IMR-90 (cell line): ENCODE results near the gene ASB13. TPM values are rescaled to one million over a fixed set of nuclear protein-coding genes. Genes with fewer than 3 reads are reported as not detected.

ENCODE experiments used
- ATAC-seq: fragments of 200-7000 bp; cut with Tn5 transposase; 2 replicates; pipeline ENCODE4 v1.9.1; 2020; ENCODE audit warnings: low read depth, mild to moderate bottlenecking, moderate library complexity
- BruUV-seq: library from RNA; stranded (reverse); fragments of 400-500 nt; replicated peaks from 2 replicates; lab custom pipeline; 2021; lab: Mats Ljungman, UMichigan
- CTCF ChIA-PET: fragments of 300-600 bp; formaldehyde crosslinking; extraction: SDS; loops from one replicate; lab custom pipeline; 2021; ENCODE audit warnings: antibody characterized with exemption; lab: Yijun Ruan, JAX
- POLR2A ChIA-PET: fragments of 300-600 bp; sonication (Branson Sonifier 250); formaldehyde crosslinking; loops from one replicate; lab custom pipeline; 2022; ENCODE audit warnings: antibody characterized with exemption; ENCODE audit not compliant: unreplicated experiment; lab: Charles Lee
- DNase-seq: peaks from one replicate; pipeline ENCODE4 v3.0.0; 2013
- H2AFZ ChIP-seq: replicated peaks from 2 replicates; pipeline ENCODE3; 2013; ENCODE audit warnings: low read length, mild to moderate bottlenecking; ENCODE audit not compliant: poor library complexity
- H2AK5ac ChIP-seq: 2 replicates; pipeline ENCODE4 v1.6.1; 2013; ENCODE audit warnings: low read depth, low read length, inconsistent platforms
- H2AK9ac ChIP-seq: replicated peaks from 2 replicates; pipeline ENCODE3; 2013; ENCODE audit warnings: mild to moderate bottlenecking, low read depth, low read length, moderate library complexity; ENCODE audit not compliant: poor library complexity
- H2BK120ac ChIP-seq: 2 replicates; pipeline ENCODE4 v1.6.1; 2013; ENCODE audit warnings: low read depth, low read length, inconsistent platforms
- H2BK15ac ChIP-seq: 3 replicates; pipeline ENCODE4 v1.6.1; 2013; ENCODE audit warnings: low read depth, low read length, inconsistent platforms
- H2BK20ac ChIP-seq: 2 replicates; pipeline ENCODE4 v1.6.1; 2013; ENCODE audit warnings: low read depth, mild to moderate bottlenecking, inconsistent platforms, low read length, moderate library complexity
- H2BK5ac ChIP-seq: 2 replicates; pipeline ENCODE4 v1.6.1; 2013; ENCODE audit warnings: mild to moderate bottlenecking, low read depth, low read length, inconsistent platforms; ENCODE audit not compliant: poor library complexity, severe bottlenecking
- H3K14ac ChIP-seq: replicated peaks from 2 replicates; pipeline ENCODE4 v1.6.1; 2013; ENCODE audit warnings: low read depth, low read length, inconsistent platforms
- H3K18ac ChIP-seq: 2 replicates; pipeline ENCODE4 v1.6.1; 2013; ENCODE audit warnings: low read depth, low read length, control low read depth
- H3K23ac ChIP-seq: 2 replicates; pipeline ENCODE4 v1.6.1; 2013; ENCODE audit warnings: low read depth, low read length, inconsistent platforms
- H3K27ac ChIP-seq: 2 replicates; pipeline ENCODE4 v1.5.1; 2013; ENCODE audit warnings: mild to moderate bottlenecking, control low read depth, low read length; ENCODE audit not compliant: insufficient read depth
- H3K27me3 ChIP-seq: 2 replicates; pipeline ENCODE4 v1.6.1; 2013; ENCODE audit warnings: low read length; ENCODE audit not compliant: control insufficient read depth, insufficient read depth
- H3K36me3 ChIP-seq: 2 replicates; pipeline ENCODE4 v1.6.1; 2013; ENCODE audit warnings: low read length, mixed read lengths; ENCODE audit not compliant: control insufficient read depth, insufficient read depth
- H3K4ac ChIP-seq: 2 replicates; pipeline ENCODE4 v1.6.1; 2013; ENCODE audit warnings: low read depth, low read length, inconsistent platforms
- H3K4me1 ChIP-seq: 2 replicates; pipeline ENCODE4 v1.6.1; 2013; ENCODE audit warnings: low read length, mixed read lengths; ENCODE audit not compliant: control insufficient read depth, insufficient read depth
- H3K4me2 ChIP-seq: 2 replicates; pipeline ENCODE4 v1.6.1; 2013; ENCODE audit warnings: low read depth, mild to moderate bottlenecking, control low read depth, low read length, moderate library complexity
- H3K4me3 ChIP-seq: 2 replicates; pipeline ENCODE4 v1.5.1; 2013; ENCODE audit warnings: low read depth, mild to moderate bottlenecking, control low read depth, low read length, moderate library complexity; ENCODE audit not compliant: insufficient read depth
- H3K56ac ChIP-seq: 2 replicates; pipeline ENCODE4 v1.6.1; 2013; ENCODE audit warnings: low read length, inconsistent platforms; ENCODE audit not compliant: insufficient read depth; ENCODE audit errors: extremely low read depth
- H3K79me1 ChIP-seq, 2 experiments: 2 replicates each; pipeline ENCODE4 v1.6.1; 2013; ENCODE audit warnings: low read length in 2 of 2, inconsistent platforms in 1 of 2, low read depth in 1 of 2
- H3K9ac ChIP-seq: 2 replicates; pipeline ENCODE4 v1.6.1; 2013; ENCODE audit warnings: low read depth, low read length, control low read depth
- H3K9me1 ChIP-seq: 2 replicates; pipeline ENCODE4 v1.6.1; 2013; ENCODE audit warnings: low read length, inconsistent platforms; ENCODE audit not compliant: insufficient read depth
- H3K9me3 ChIP-seq: 2 replicates; pipeline ENCODE4 v1.6.1; 2013; ENCODE audit warnings: low read length; ENCODE audit not compliant: control insufficient read depth, insufficient read depth
- H4K20me1 ChIP-seq: 2 replicates; pipeline ENCODE4 v1.6.1; 2013; ENCODE audit warnings: low read length, inconsistent platforms; ENCODE audit not compliant: insufficient read depth
- H4K5ac ChIP-seq: 2 replicates; pipeline ENCODE4 v1.6.1; 2013; ENCODE audit warnings: mild to moderate bottlenecking, low read depth, low read length, control low read depth
- H4K8ac ChIP-seq, 2 experiments: 2 replicates each; pipeline ENCODE4 v1.6.1; 2013; ENCODE audit warnings: low read depth in 2 of 2, low read length in 2 of 2, control low read depth in 1 of 2, inconsistent platforms in 1 of 2
- H4K91ac ChIP-seq: 2 replicates; pipeline ENCODE4 v1.6.1; 2013; ENCODE audit warnings: low read depth, low read length, inconsistent platforms; ENCODE audit not compliant: insufficient read depth
- BHLHE40 ChIP-seq: fragments of 150-350 bp; IDR thresholded peaks from 2 replicates; pipeline ENCODE4 v1.6.1; 2016; ENCODE audit warnings: mild to moderate bottlenecking, low read depth, low read length
- CEBPB ChIP-seq: IDR thresholded peaks from 2 replicates; pipeline ENCODE4 v1.6.1; 2012; ENCODE audit warnings: low read depth, low read length, improper control_type of control experiment
- ELK1 ChIP-seq: fragments of 150-350 bp; IDR thresholded peaks from 2 replicates; pipeline ENCODE4 v1.6.1; 2016; ENCODE audit warnings: low read depth, mild to moderate bottlenecking, low read length, moderate library complexity, borderline replicate concordance
- FOS ChIP-seq: fragments of 150-350 bp; IDR thresholded peaks from 2 replicates; pipeline ENCODE4 v1.6.1; 2016; ENCODE audit warnings: low read depth, low read length
- MAFK ChIP-seq: IDR thresholded peaks from 2 replicates; pipeline ENCODE4 v1.6.1; 2012; ENCODE audit warnings: low read depth, low read length, improper control_type of control experiment
- MAZ ChIP-seq: IDR thresholded peaks from 2 replicates; pipeline ENCODE4 v1.6.1; 2012; ENCODE audit warnings: low read depth, mild to moderate bottlenecking, low read length, improper control_type of control experiment, moderate library complexity, borderline replicate concordance
- MXI1 ChIP-seq: IDR thresholded peaks from 2 replicates; pipeline ENCODE4 v1.6.1; 2012; ENCODE audit warnings: low read depth, mild to moderate bottlenecking, low read length, moderate library complexity, borderline replicate concordance
- NFE2L2 ChIP-seq: fragments of 150-350 bp; IDR thresholded peaks from 2 replicates; pipeline ENCODE4 v1.6.1; 2016; ENCODE audit warnings: low read depth, mild to moderate bottlenecking, low read length
- RAD21 ChIP-seq: IDR thresholded peaks from 2 replicates; pipeline ENCODE4 v1.6.1; 2012; ENCODE audit warnings: low read length, improper control_type of control experiment
- RCOR1 ChIP-seq: IDR thresholded peaks from 2 replicates; pipeline ENCODE4 v1.6.1; 2012; ENCODE audit warnings: mild to moderate bottlenecking, low read length, improper control_type of control experiment; ENCODE audit not compliant: insufficient replicate concordance
- RFX5 ChIP-seq: IDR thresholded peaks from 2 replicates; pipeline ENCODE4 v1.8.0; 2012; ENCODE audit warnings: low read depth, mild to moderate bottlenecking, low read length, moderate library complexity
- WGBS, 2 experiments: methylation state at CpG; one replicate each; pipeline versions ENCODE4 v1.1.5 to v1.1.7; 2013; ENCODE audit warnings: missing lambda C conversion rate in 2 of 2; ENCODE audit not compliant: insufficient read length in 1 of 2; ENCODE audit errors: extremely low coverage in 2 of 2; 5-methylcytosine and 5-hydroxymethylcytosine counted together
- dilution Hi-C: fragments of 300-500 bp; cut with HindIII; formaldehyde crosslinking; loops from one replicate; pipeline ENCODE4 v1.14.3; 2018; ENCODE audit warnings: low sequenced_read_pairs; ENCODE audit not compliant: unreplicated experiment
- in situ Hi-C: fragments of 300-500 bp; cut with MboI; formaldehyde crosslinking; loops from 3 replicates; pipeline ENCODE4 v1.14.3; 2019; ENCODE audit warnings: low sequenced_read_pairs, inconsistent platforms, mixed read lengths
- intact Hi-C: fragments of 100-400 bp; cut with micrococcal nuclease; formaldehyde crosslinking; loops from 2 replicates; pipeline ENCODE4 v1.10.0; 2022
- polyA plus RNA-seq, 3 experiments: library from polyadenylated mRNA; depleted of rRNA; stranded (reverse); fragments of >200 nt; gene quantifications; 2 replicates each; pipeline ENCODE4 v1.2.3, GENCODE V29; 2012; ENCODE audit warnings: low replicate concordance in 1 of 3
- total RNA-seq: library from RNA; depleted of rRNA; stranded (reverse); fragments of >200 nt; gene quantifications from 2 replicates; pipeline ENCODE4 v1.2.3, GENCODE V29; 2012

Gene ASB13
- total and polyA plus RNA-seq, 2 of the 4 experiments (the other 2 are of a cell fraction): 4.6 to 6.3 TPM

DNA sequence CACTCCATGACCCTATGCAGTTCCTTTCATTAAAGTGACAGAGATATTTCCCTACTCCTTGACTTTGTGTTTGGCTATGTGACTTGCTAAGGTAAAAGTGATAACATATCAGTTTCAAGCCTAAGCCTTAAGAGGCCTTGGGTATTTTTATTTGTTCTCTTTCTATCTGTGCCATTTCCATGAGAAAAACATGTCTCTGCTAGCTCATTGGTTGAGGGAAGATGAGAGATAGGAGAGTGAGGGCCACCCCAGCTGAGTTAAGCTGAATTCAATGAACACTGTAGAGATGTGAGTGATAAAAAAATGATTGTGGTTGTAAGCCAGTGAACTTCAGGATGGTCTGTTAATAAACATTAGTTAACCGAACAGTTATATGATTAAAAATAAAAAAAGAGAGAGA, 31.7 kb upstream of the ASB13 start:
- intact Hi-C loops (no loop called here), in situ Hi-C loops (no loop called here), dilution Hi-C loops (no loop called here)
- no peak overlapping the region for H3K27ac ChIP-seq
- H3K23ac ChIP-seq: no peak overlapping the region
- ATAC-seq (no peak), DNase-seq (no peak)
- H4K8ac ChIP-seq: no peak overlapping the region
- H3K4me1 ChIP-seq: peaks cover 1% of the 10 kb centered on the region
- POLR2A ChIA-PET: no interaction called here
- no peak overlapping the region for H2BK20ac ChIP-seq
- H2BK15ac ChIP-seq: no peak overlapping the region
- H4K20me1 ChIP-seq: peaks cover 18% of the 10 kb centered on the region; the same call in 1 of the 2 replicates
- H3K27me3 ChIP-seq: no peaks in the 10 kb centered on the region
- no peak overlapping the region for H3K4me2 ChIP-seq
- no peak overlapping the region for H2AK9ac ChIP-seq
- H3K14ac ChIP-seq: no peak overlapping the region
- H3K18ac ChIP-seq: no peak overlapping the region
- H2BK120ac ChIP-seq: no peak overlapping the region
- no peaks in the 10 kb centered on the region for H3K9me3 ChIP-seq
- TF ChIP-seq ELK1: no peak
- no peak for TF ChIP-seq MAFK
- no peak for TF ChIP-seq MAZ
- TF ChIP-seq RAD21: no peak
- TF ChIP-seq RCOR1: no peak
- no peak for TF ChIP-seq BHLHE40
- no peak for TF ChIP-seq NFE2L2
- no peak for TF ChIP-seq FOS
- TF ChIP-seq CEBPB: no peak
- no peak for TF ChIP-seq MXI1
- no peak for TF ChIP-seq RFX5
- WGBS, 2 experiments: no CpG with 5 or more reads among the region's 1 CpG
- H4K5ac ChIP-seq: no peak overlapping the region
- no peaks in the 10 kb centered on the region for H3K9me1 ChIP-seq
- no peak overlapping the region for H2AK5ac ChIP-seq
- peaks cover 23 to 46% of the 10 kb centered on the region in 2 experiments for H3K79me1 ChIP-seq
- H3K36me3 ChIP-seq: no peaks in the 10 kb centered on the region
- H3K9ac ChIP-seq: no peak overlapping the region
- no peak overlapping the region for H3K4ac ChIP-seq
- H3K56ac ChIP-seq: no peak overlapping the region
- no TSS peak for BruUV-seq
- CTCF ChIA-PET: no interaction called here
- H4K91ac ChIP-seq: no peak overlapping the region
- no peak overlapping the region for H3K4me3 ChIP-seq
- H2AFZ ChIP-seq: no peak overlapping the region
- no peak overlapping the region for H2BK5ac ChIP-seq
